H1 (cell line): ENCODE data around the gene RGL3. TPM values are rescaled to one million over a fixed set of nuclear protein-coding genes. Genes with fewer than 3 reads are reported as not detected.

Experiments
- CTCF ChIA-PET: fragments of 300-600 bp; sonication (Branson Sonifier 250); formaldehyde crosslinking; loops from one replicate; lab custom pipeline; 2021; ENCODE audit not compliant: partially characterized antibody; lab: Charles Lee
- POLR2A ChIA-PET: fragments of 300-600 bp; sonication (Branson Sonifier 250); formaldehyde crosslinking; loops from one replicate; lab custom pipeline; 2021; ENCODE audit warnings: inconsistent platforms; ENCODE audit not compliant: partially characterized antibody; lab: Charles Lee
- DNase-seq, 2 experiments: peaks; one replicate each; pipeline versions ENCODE4 v3.0.0 to v3.0.0-alpha.2; 2010 to 2022; ENCODE audit warnings: low spot score in 2 of 2, low read depth in 1 of 2, mixed read lengths in 1 of 2
- FAIRE-seq: peaks from 2 replicates; lab custom pipeline; 2011; peaks lifted over from hg19 to GRCh38; lab: Jason Lieb, UNC
- H2AFZ ChIP-seq: 2 replicates; pipeline ENCODE4 v1.8.1; 2012; ENCODE audit warnings: low read length, inconsistent platforms
- H2AK5ac ChIP-seq: 2 replicates; pipeline ENCODE4 v1.6.1; 2013; ENCODE audit warnings: low read depth, low read length
- H2BK120ac ChIP-seq: replicated peaks from 2 replicates; pipeline ENCODE3; 2013; ENCODE audit warnings: low read depth, low read length, inconsistent platforms
- H2BK12ac ChIP-seq: 2 replicates; pipeline ENCODE4 v1.6.1; 2013; ENCODE audit warnings: low read depth, low read length
- H2BK15ac ChIP-seq: 2 replicates; pipeline ENCODE4 v1.6.1; 2013; ENCODE audit warnings: low read length
- H2BK20ac ChIP-seq: 2 replicates; pipeline ENCODE4 v1.6.1; 2013; ENCODE audit warnings: low read length
- H2BK5ac ChIP-seq: 2 replicates; pipeline ENCODE4 v1.6.1; 2013; ENCODE audit warnings: low read depth, low read length
- H3K14ac ChIP-seq: 2 replicates; pipeline ENCODE4 v1.6.1; 2013; ENCODE audit warnings: inconsistent platforms; ENCODE audit not compliant: insufficient read length
- H3K18ac ChIP-seq: 2 replicates; pipeline ENCODE4 v1.6.1; 2013; ENCODE audit warnings: low read length; ENCODE audit errors: extremely low read depth
- H3K23ac ChIP-seq: 2 replicates; pipeline ENCODE4 v1.6.1; 2013; ENCODE audit warnings: inconsistent platforms; ENCODE audit not compliant: insufficient read length
- H3K23me2 ChIP-seq: 2 replicates; pipeline ENCODE4 v1.6.1; 2013; ENCODE audit warnings: low read depth, low read length
- H3K27ac ChIP-seq: 2 replicates; pipeline ENCODE4 v1.6.1; 2011; ENCODE audit warnings: low read depth, low read length, inconsistent platforms
- H3K27me3 ChIP-seq, 4 experiments: replicated peaks in 1 of 4; 1 replicate in 1 of 4; 2 replicates in 3 of 4; pipeline versions ENCODE4 v1.6.1 to v1.8.1; 2011 to 2013; ENCODE audit warnings: low read length in 3 of 4, mild to moderate bottlenecking in 3 of 4, inconsistent platforms in 2 of 4, mixed read lengths in 2 of 4, moderate library complexity in 1 of 4; ENCODE audit not compliant: control insufficient read depth in 3 of 4, insufficient read depth in 3 of 4; ENCODE audit errors: extremely low read depth in 1 of 4
- H3K36me3 ChIP-seq, 4 experiments: 2 replicates each; pipeline versions ENCODE4 v1.6.1 to v1.8.1; 2011 to 2013; ENCODE audit warnings: mild to moderate bottlenecking in 4 of 4, low read length in 3 of 4, moderate library complexity in 2 of 4, control low read depth in 1 of 4, inconsistent platforms in 1 of 4; ENCODE audit not compliant: insufficient read depth in 4 of 4, control insufficient read depth in 2 of 4
- H3K4ac ChIP-seq: replicated peaks from 2 replicates; pipeline ENCODE3; 2013; ENCODE audit warnings: low read length, low read depth, mixed read lengths, inconsistent platforms; ENCODE audit not compliant: insufficient read length
- H3K4me1 ChIP-seq, 4 experiments: replicated peaks in 1 of 4; 1 replicate in 1 of 4; 2 replicates in 3 of 4; pipeline versions ENCODE4 v1.6.1 to v1.8.1; 2011 to 2013; ENCODE audit warnings: low read length in 3 of 4, inconsistent platforms in 2 of 4, mixed read lengths in 1 of 4; ENCODE audit not compliant: insufficient read depth in 4 of 4, control insufficient read depth in 3 of 4
- H3K4me2 ChIP-seq, 2 experiments: 2 replicates each; pipeline versions ENCODE4 v1.6.1 to v1.8.1; 2011 to 2013; ENCODE audit warnings: low read depth in 2 of 2, low read length in 2 of 2, control low read depth in 1 of 2, inconsistent platforms in 1 of 2, mild to moderate bottlenecking in 1 of 2; ENCODE audit not compliant: insufficient read depth in 1 of 2
- H3K4me3 ChIP-seq, 4 experiments: fragments of 200-600, 300-600 bp in 1 of 4; sonication (generic), shearing (Covaris generic), sonication (Bioruptor Twin) in 1 of 4; 2 replicates each; pipeline versions ENCODE4 v1.5.1 to v1.8.1; 2011 to 2016; ENCODE audit warnings: low read length in 4 of 4, low read depth in 3 of 4, control low read depth in 2 of 4, inconsistent platforms in 2 of 4, mild to moderate bottlenecking in 2 of 4, mixed read lengths in 1 of 4, moderate library complexity in 1 of 4; ENCODE audit not compliant: insufficient read depth in 2 of 4; ENCODE audit errors: extremely low read depth in 1 of 4
- H3K56ac ChIP-seq: replicated peaks from 2 replicates; pipeline ENCODE3; 2013; ENCODE audit warnings: low read depth, mild to moderate bottlenecking, mixed read lengths, low read length, inconsistent platforms; ENCODE audit not compliant: insufficient read length
- H3K79me1 ChIP-seq: 2 replicates; pipeline ENCODE4 v1.6.1; 2013; ENCODE audit warnings: low read depth, low read length, control low read depth
- H3K79me2 ChIP-seq, 2 experiments: 2 replicates each; pipeline versions ENCODE4 v1.6.1 to v1.8.1; 2012 to 2013; ENCODE audit warnings: low read length in 2 of 2, mild to moderate bottlenecking in 2 of 2, inconsistent platforms in 1 of 2; ENCODE audit not compliant: insufficient read depth in 2 of 2, control insufficient read depth in 1 of 2
- H3K9ac ChIP-seq, 4 experiments: replicated peaks in 1 of 4; 1 replicate in 1 of 4; 2 replicates in 3 of 4; pipeline versions ENCODE4 v1.6.1 to v1.8.1; 2011 to 2013; ENCODE audit warnings: low read depth in 3 of 4, low read length in 3 of 4, control low read depth in 2 of 4, mild to moderate bottlenecking in 2 of 4, moderate library complexity in 2 of 4, inconsistent platforms in 1 of 4; ENCODE audit errors: extremely low read depth in 1 of 4
- H3K9me3 ChIP-seq, 2 experiments: 2 replicates each; pipeline versions ENCODE4 v1.6.1 to v1.8.1; 2012 to 2013; ENCODE audit warnings: mild to moderate bottlenecking in 2 of 2, moderate library complexity in 2 of 2, control low read depth in 1 of 2, inconsistent platforms in 1 of 2, low read depth in 1 of 2, low read length in 1 of 2, mixed read lengths in 1 of 2; ENCODE audit not compliant: insufficient read depth in 2 of 2
- H4K20me1 ChIP-seq, 2 experiments: replicated peaks in 1 of 2; 2 replicates each; pipeline versions ENCODE3 to v1.8.1; 2011 to 2013; ENCODE audit warnings: inconsistent platforms in 2 of 2, low read length in 2 of 2, mild to moderate bottlenecking in 1 of 2; ENCODE audit not compliant: insufficient read depth in 2 of 2, control insufficient read depth in 1 of 2
- H4K5ac ChIP-seq: 2 replicates; pipeline ENCODE4 v1.6.1; 2013; ENCODE audit warnings: low read length, low read depth, mixed read lengths, inconsistent platforms; ENCODE audit not compliant: insufficient read length
- H4K8ac ChIP-seq: 2 replicates; pipeline ENCODE4 v1.8.0; 2013; ENCODE audit warnings: mild to moderate bottlenecking, moderate library complexity, low read length, inconsistent platforms; ENCODE audit not compliant: insufficient read depth; ENCODE audit errors: extremely low read depth
- H4K91ac ChIP-seq: replicated peaks from 2 replicates; pipeline ENCODE3; 2013; ENCODE audit warnings: low read length, mixed read lengths, inconsistent platforms; ENCODE audit not compliant: insufficient read length
- BCL11A ChIP-seq, 2 experiments: IDR thresholded peaks; one replicate each; pipeline ENCODE4 v1.6.1; 2011; ENCODE audit warnings: low read depth in 2 of 2, low read length in 2 of 2, mild to moderate bottlenecking in 2 of 2
- CBX8 ChIP-seq: fragments of 300-800, 300-1000 bp; sonication (generic); IDR thresholded peaks from 2 replicates; pipeline ENCODE4 v1.7.1; 2016; ENCODE audit warnings: low read depth, low read length, borderline replicate concordance
- POLR2AphosphoS5 ChIP-seq: IDR thresholded peaks from 2 replicates; pipeline ENCODE4 v1.6.1; 2011; ENCODE audit warnings: low read depth, low read length
- POU5F1 ChIP-seq: IDR thresholded peaks from 2 replicates; pipeline ENCODE4 v1.6.1; 2011; ENCODE audit warnings: low read depth, mild to moderate bottlenecking, low read length, moderate library complexity
- RNF2 ChIP-seq: fragments of 200-900, 300-1000 bp; sonication (generic); IDR thresholded peaks from 2 replicates; pipeline ENCODE4 v1.7.1; 2016; ENCODE audit warnings: borderline replicate concordance, low read depth, mild to moderate bottlenecking, antibody characterized with exemption, low read length; ENCODE audit not compliant: poor library complexity, severe bottlenecking; ENCODE audit errors: missing control alignments
- SAP30 ChIP-seq: fragments of 300-600 bp; sonication (generic); IDR thresholded peaks from 2 replicates; pipeline ENCODE4 v1.7.1; 2012; ENCODE audit warnings: low read length, moderate library complexity, mild to moderate bottlenecking, inconsistent platforms; ENCODE audit not compliant: insufficient read depth, insufficient replicate concordance
- SP1 ChIP-seq: IDR thresholded peaks from 2 replicates; pipeline ENCODE4 v1.6.1; 2011; ENCODE audit warnings: low read depth, low read length
- TBP ChIP-seq: IDR thresholded peaks from 2 replicates; pipeline ENCODE4 v1.6.1; 2011; ENCODE audit warnings: low read depth, low read length, improper control_type of control experiment
- WGBS, 2 experiments: shearing (Covaris generic) in 1 of 2; methylation state at CpG; one replicate each; pipeline versions ENCODE4 v1.1.6 to v1.1.7; 2013 to 2015; ENCODE audit warnings: low lambda C conversion rate in 2 of 2, mixed read lengths in 2 of 2, inconsistent platforms in 1 of 2, low coverage in 1 of 2, missing lambda C conversion rate in 1 of 2; ENCODE audit not compliant: insufficient replicate concordance in 2 of 2, insufficient coverage in 1 of 2, insufficient read length in 1 of 2; ENCODE audit errors: extremely low coverage in 1 of 2, missing lambda C conversion rate in 1 of 2; 5-methylcytosine and 5-hydroxymethylcytosine counted together
- polyA plus RNA-seq, 7 experiments: library from polyadenylated mRNA; depleted of rRNA in 3 of 7; stranded (reverse) in 5 of 7; unstranded in 2 of 7; fragments of >200 nt in 5 of 7; fragments of 200-250 nt in 2 of 7; gene quantifications; 1 replicate in 5 of 7; 2 replicates in 1 of 7; 4 replicates in 1 of 7; pipeline versions ENCODE4 v1.2.1 to v1.2.3, GENCODE V29; 2011 to 2013; ENCODE audit warnings: missing spikeins in 2 of 7, mixed read lengths in 2 of 7
- total RNA-seq: library from RNA; stranded (reverse); fragmentation: NEBNext Ultra II Directional; extraction: Animal tissue kit (Norgen Biotek cat#: 25700); gene quantifications from 2 replicates; pipeline ENCODE4 v1.2.1, GENCODE V29; 2021

RGL3 gene
- total and polyA plus RNA-seq, 2 of the 8 experiments (the other 6 are each of a cell fraction or from before 2014, with no cell fraction given): 36.9 to 40.9 TPM

GRCh38 chr19:11465600-11465999 lies 46.5 kb upstream of the RGL3 start:
- Histone ChIP-seq H3K79me2 (no peaks in the 10 kb centered on the region), H4K20me1 (peaks cover 0 to 9% of the 10 kb centered on the region in 2 experiments), H3K4me3 (peak overlapping the region in 1 of 4 experiments; percentile 34; a peak in 1 of 8 replicates), H3K56ac (no peak overlapping the region), H3K9me3 (no peaks in the 10 kb centered on the region), H2BK12ac (peak overlapping the region; percentile 44; the same call in 1 of the 2 replicates), H4K5ac (peak overlapping the region; percentile 25), H3K4ac (no peak overlapping the region), H4K91ac (peak overlapping the region; percentile 25), H2BK5ac (peak overlapping the region; percentile 40; the same call in 1 of the 2 replicates), H3K23ac (no peak overlapping the region), H3K9ac (no peak overlapping the region), H2AK5ac (no peak overlapping the region), H3K14ac (no peak overlapping the region), H3K4me1 (peaks cover 4 to 15% (median 10%) of the 10 kb centered on the region in 4 experiments; a peak in 6 of 7 replicates), H2BK20ac (no peak overlapping the region), H3K27ac (no peak overlapping the region), H3K4me2 (peak overlapping the region; percentile 42 to 52), H2AFZ (no peak overlapping the region), H2BK15ac (no peak overlapping the region), H3K23me2 (peaks cover 9% of the 10 kb centered on the region; the same call in 1 of the 2 replicates), H4K8ac (peak overlapping the region; percentile 69; the same call in 1 of the 2 replicates), H3K79me1 (peaks cover 4% of the 10 kb centered on the region; the same call in 1 of the 2 replicates), H2BK120ac (no peak overlapping the region), H3K27me3 (no peaks in the 10 kb centered on the region), H3K36me3 (no peaks in the 10 kb centered on the region), H3K18ac (no peak overlapping the region; the same call in none of the 2 replicates)
- ChIA-PET CTCF (no interaction called here), POLR2A (no interaction called here)
- WGBS, 2 experiments: 88% methylated on average over 5 of the region's 8 CpGs; no CpG with 5 or more reads in 1 of the 2 experiments
- FAIRE-seq: no peak
- no peak for DNase-seq
- TF ChIP-seq POLR2AphosphoS5 (no peak), TBP (no peak), SAP30 (no peak), POU5F1 (0 out of 2 replicates have a peak, but pooled peaks have one; percentile 69), RNF2 (no peak), SP1 (peak; percentile 42; the same call in 1 of the 2 replicates), BCL11A (IDR thresholded peaks at IDR 0.05; ENCODE audit: low read depth in 2 of 2, low read length in 2 of 2) (no peak), CBX8 (no peak)
